Adrenal gland (tissue), 12 donors: ENCODE measurements around the gene HEXIM1. TPM values are rescaled to one million over a fixed set of nuclear protein-coding genes. Genes with fewer than 3 reads are reported as not detected.
A peak's percentile ranks its signal among the peaks of the same experiment; 100 is the strongest.

ENCODE experiments used
- DNase-seq, 7 donors: peaks; one replicate each; pipeline ENCODE4 v3.0.0-alpha.2; 2019 to 2020
- H3K27ac ChIP-seq, 5 donors: fragments of 200-600 bp; sonication (generic) in 4 of 5; 1 replicate in 3 of 5; 2 replicates in 2 of 5; pipeline versions ENCODE4 v1.5.1 to v1.8.0; 2016 to 2020; ENCODE audit warnings: mild to moderate bottlenecking in 1 of 5
- H3K27me3 ChIP-seq: fragments of 200-600 bp; 2 replicates; pipeline ENCODE4 v1.8.0; 2021
- H3K36me3 ChIP-seq, 2 donors: fragments of 200-600 bp; replicated peaks in 1 of 2; 1 replicate in 1 of 2; 2 replicates in 1 of 2; pipeline versions ENCODE4 v1.5.1 to v1.8.0; 2018 to 2022
- H3K4me1 ChIP-seq, 2 donors: fragments of 200-600 bp; replicated peaks in 1 of 2; 1 replicate in 1 of 2; 2 replicates in 1 of 2; pipeline versions ENCODE4 v1.5.1 to v1.8.0; 2018 to 2021
- H3K4me3 ChIP-seq, 4 donors: fragments of 200-600 bp; sonication (generic) in 3 of 4; one replicate each; pipeline ENCODE4 v1.5.1; 2016 to 2018
- H3K9me3 ChIP-seq, 3 donors: fragments of 200-600 bp; sonication (generic) in 1 of 3; replicated peaks in 1 of 3; 1 replicate in 2 of 3; 2 replicates in 1 of 3; pipeline versions ENCODE4 v1.5.1 to v1.8.0; 2016 to 2021
- POLR2A ChIP-seq, 2 donors: fragments of 450-650 bp; IDR thresholded peaks; one replicate each; pipeline ENCODE4 v1.6.1; 2017; ENCODE audit warnings: antibody characterized with exemption in 2 of 2, mild to moderate bottlenecking in 2 of 2, moderate library complexity in 1 of 2
- WGBS, 4 donors: extraction: QIAGEN DNeasy Blood & Tissue Kit in 2 of 4; methylation state at CpG; one replicate each; pipeline versions ENCODE4 v1.1.5 to v1.1.7; 2013 to 2017; 5-methylcytosine and 5-hydroxymethylcytosine counted together
- intact Hi-C, 2 donors: fragments of 100-400 bp; cut with DNase I; formaldehyde crosslinking; loops; one replicate each; pipeline versions ENCODE4 v1.14.1 to v1.15.0; 2022 to 2023
- polyA plus RNA-seq, 3 donors: library from polyadenylated mRNA; stranded (reverse); fragments of 200-250 nt in 2 of 3; fragments of 350-450 nt in 1 of 3; fragmentation: Illumina TruSeq in 1 of 3; extraction: RNeasy Lipid Tissue Mini Kit (QIAGEN cat#74804) in 1 of 3; gene quantifications; one replicate each; pipeline ENCODE4 v1.2.3, GENCODE V29; 2013 to 2014
- total RNA-seq, 9 donors: library from RNA; depleted of rRNA in 4 of 9; stranded (reverse); fragments of >200 nt in 4 of 9; fragments of 120-200 nt in 1 of 9; fragmentation: NEBNext Ultra II Directional in 1 of 9; extraction: Animal tissue kit (Norgen Biotek cat#: 25700) in 1 of 9; gene quantifications; one replicate each; pipeline versions ENCODE4 v1.1.0 to v1.2.4, GENCODE V29; 2013 to 2023
- TF ChIP-seq, protein P1 (sequence below), 6 experiments: fragments of 450-650 bp in 4 of 6; fragments of 200-600 bp in 2 of 6; sonication (generic) in 1 of 6; IDR thresholded peaks; 1 replicate in 5 of 6; 2 replicates in 1 of 6; pipeline versions ENCODE4 v1.5.1 to v1.8.0; 2016 to 2021; ENCODE audit warnings: antibody characterized with exemption in 6 of 6, mild to moderate bottlenecking in 2 of 6, moderate library complexity in 1 of 6
- donor health status: healthy with polysubstance abuse.
- donor health status: Bipolar disorder and iron deficiency.
- donor health status: DM: yes; HTN: yes; CAD: no.
- donor health status: DM: no; HTN: no; CAD: no.
- donor health status: DM: no; HTN: no; CAD: no.
- donor health status: DM: yes; HTN: yes; CAD: no.

The HEXIM1 gene
- total and polyA plus RNA-seq, 12 donors = 19.4 to 159 (median 30.9) TPM

DNA sequence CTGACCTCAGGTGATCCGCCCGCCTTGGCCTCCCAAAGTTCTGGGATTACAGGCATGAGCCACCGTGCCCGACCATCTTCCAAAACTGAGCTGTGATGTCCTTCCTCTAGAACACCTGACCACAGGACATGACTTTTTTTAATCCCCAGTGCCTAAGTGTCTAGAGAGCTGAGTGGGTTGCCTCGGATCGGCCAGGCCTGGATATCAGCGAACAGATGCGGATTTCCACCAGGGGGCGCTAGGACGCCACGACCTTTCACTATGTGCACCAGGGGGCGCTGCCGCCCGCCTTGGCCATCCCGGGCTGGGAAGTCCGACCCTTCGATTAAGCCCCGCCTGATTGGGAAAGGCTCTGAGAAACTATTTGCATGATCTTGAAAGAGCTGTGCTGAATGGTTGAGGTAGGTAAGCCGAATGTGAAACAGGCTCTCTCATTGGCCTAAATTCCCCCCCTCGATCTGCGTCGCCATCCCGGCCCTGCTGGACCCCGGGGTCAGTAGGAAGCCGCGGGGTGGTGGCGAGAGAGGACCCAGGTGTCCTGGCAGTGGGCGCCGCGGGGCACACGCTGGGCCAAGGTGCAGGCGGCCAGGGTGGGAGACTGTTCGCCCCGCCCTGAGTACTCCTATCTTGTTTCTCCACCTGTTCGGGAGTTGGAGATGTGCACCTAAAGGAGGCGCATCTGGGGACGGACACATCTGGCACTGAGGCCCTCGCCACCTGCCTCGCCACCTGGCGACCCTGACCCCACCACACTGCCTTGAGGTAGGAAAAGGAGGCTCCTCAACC is 12.9 kb upstream of the HEXIM1 start, which contains the start of gene ACBD4:
Gene ACBD4, plus strand, starts transcription at position 496 of the 786 bp plus-strand sequence. CDS start 458 bp downstream, outside the sequence.
- Histone ChIP-seq H3K4me1 (peaks cover 19 to 33% of the 10 kb centered on the region in 2 donors), H3K4me3 (peak within 1 kb of the TSS in 2 of 4 donors; percentile 73 to 86), H3K27ac (peak within 1 kb of the TSS in 4 of 5 donors; percentile 29 to 87 (median 75)), H3K9me3 (no peaks in the 10 kb centered on the region), H3K36me3 (peaks cover 0 to 6% of the 10 kb centered on the region in 2 donors), H3K27me3 (no peaks in the 10 kb centered on the region)
- DNase-seq = peak; percentile 95 to 99 (median 97)
- 5 to 14% (median 6%) methylated on average over 13 to 40 of the region's 40 CpGs for WGBS, 4 donors
- peak; percentile 22 to 42 for TF ChIP-seq POLR2A (IDR thresholded peaks at IDR 0.05)
- TF ChIP-seq, protein P1, sequence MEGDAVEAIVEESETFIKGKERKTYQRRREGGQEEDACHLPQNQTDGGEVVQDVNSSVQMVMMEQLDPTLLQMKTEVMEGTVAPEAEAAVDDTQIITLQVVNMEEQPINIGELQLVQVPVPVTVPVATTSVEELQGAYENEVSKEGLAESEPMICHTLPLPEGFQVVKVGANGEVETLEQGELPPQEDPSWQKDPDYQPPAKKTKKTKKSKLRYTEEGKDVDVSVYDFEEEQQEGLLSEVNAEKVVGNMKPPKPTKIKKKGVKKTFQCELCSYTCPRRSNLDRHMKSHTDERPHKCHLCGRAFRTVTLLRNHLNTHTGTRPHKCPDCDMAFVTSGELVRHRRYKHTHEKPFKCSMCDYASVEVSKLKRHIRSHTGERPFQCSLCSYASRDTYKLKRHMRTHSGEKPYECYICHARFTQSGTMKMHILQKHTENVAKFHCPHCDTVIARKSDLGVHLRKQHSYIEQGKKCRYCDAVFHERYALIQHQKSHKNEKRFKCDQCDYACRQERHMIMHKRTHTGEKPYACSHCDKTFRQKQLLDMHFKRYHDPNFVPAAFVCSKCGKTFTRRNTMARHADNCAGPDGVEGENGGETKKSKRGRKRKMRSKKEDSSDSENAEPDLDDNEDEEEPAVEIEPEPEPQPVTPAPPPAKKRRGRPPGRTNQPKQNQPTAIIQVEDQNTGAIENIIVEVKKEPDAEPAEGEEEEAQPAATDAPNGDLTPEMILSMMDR (IDR thresholded peaks at IDR 0.05) = peak; percentile 100
- intact Hi-C loops = loop anchor here (5.0 to 10.0 kb wide), 2 partner anchors 62 to 361 kb away; no protein-coding TSS in a partner anchor

DNA sequence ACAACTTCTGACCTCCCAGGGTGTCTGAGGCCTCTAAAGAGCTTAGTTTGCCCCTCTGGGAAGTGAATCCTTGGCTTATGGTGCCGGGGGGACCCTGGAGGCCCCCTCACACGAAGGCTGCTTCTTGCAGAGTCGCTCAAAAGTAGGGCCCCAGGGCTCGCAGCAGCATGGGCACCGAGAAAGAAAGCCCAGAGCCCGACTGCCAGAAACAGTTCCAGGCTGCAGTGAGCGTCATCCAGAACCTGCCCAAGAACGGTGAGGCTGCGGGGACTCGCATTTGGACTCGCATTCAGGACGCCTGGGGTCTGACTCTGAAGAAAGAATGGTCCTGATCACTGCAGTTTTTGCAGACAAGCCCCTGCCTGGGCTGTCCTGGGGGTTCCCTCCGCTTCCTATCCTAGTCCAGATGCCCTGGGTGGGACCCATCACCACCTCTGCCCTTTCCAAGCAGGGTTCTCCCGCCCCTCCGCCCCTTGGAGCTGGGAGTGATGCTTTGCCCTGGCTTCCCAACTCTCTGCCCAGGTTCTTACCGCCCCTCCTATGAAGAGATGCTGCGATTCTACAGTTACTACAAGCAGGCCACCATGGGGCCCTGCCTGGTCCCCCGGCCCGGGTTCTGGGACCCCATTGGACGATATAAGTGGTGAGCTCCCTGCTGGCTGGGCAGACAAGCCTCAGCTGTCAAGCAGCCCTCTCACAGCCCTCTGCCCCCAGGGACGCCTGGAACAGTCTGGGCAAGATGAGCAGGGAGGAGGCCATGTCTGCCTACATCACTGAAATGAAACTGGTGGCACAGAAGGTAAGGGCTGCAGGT is 12.1 kb upstream of the HEXIM1 start:
- 37 to 81% (median 53%) methylated on average over 4 to 21 of the region's 21 CpGs for WGBS, 4 donors
- H3K27me3 ChIP-seq = no peaks in the 10 kb centered on the region
- peak in 1 of 7 donors; percentile 43 for DNase-seq
- no peak for TF ChIP-seq POLR2A (IDR thresholded peaks at IDR 0.05)
- TF ChIP-seq, protein P1 (IDR thresholded peaks at IDR 0.05) = no peak
- peak overlapping the region in 3 of 5 donors; percentile 70 to 87 (median 80) for H3K27ac ChIP-seq
- H3K4me1 ChIP-seq = peaks cover 13 to 25% of the 10 kb centered on the region in 2 donors
- intact Hi-C loops = loop anchor here (5.0 to 10.0 kb wide), 2 partner anchors 61 to 361 kb away; no protein-coding TSS in a partner anchor
- peaks cover 0 to 6% of the 10 kb centered on the region in 2 donors for H3K36me3 ChIP-seq
- H3K4me3 ChIP-seq = peak overlapping the region in 2 of 4 donors; percentile 73 to 86
- no peaks in the 10 kb centered on the region for H3K9me3 ChIP-seq

DNA sequence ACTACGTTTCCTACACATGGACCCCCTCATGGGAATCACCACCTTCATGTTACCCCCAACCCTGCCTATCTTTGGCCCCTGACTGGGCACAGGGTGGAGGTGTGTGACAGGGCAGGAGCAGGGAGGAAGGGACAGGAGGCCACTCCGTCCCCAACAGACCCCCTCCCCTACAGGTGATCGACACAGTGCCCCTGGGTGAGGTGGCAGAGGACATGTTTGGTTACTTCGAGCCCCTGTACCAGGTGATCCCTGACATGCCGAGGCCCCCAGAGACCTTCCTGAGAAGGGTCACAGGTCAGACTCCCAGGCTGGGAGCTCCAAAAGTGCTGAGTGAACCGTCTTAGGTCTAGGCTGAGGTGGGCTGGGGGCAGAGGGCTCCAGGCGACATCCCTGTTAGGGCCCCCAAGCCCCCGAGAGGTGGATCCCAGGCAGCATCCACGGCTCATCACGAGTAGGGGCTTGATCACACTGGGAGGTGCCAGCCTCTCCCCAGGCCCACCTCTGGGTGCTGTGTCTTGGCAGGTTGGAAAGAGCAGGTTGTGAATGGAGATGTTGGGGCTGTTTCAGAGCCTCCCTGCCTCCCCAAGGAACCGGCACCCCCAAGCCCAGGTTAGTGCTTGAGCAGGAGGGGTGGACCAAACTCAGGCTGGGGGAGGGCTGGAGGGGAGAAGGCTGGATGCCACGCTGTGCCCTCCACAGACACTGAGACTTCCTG is 11.3 kb upstream of the HEXIM1 start:
- H3K4me3 ChIP-seq = no peak overlapping the region
- peaks cover 0 to 6% of the 10 kb centered on the region in 2 donors for H3K36me3 ChIP-seq
- no peaks in the 10 kb centered on the region for H3K9me3 ChIP-seq
- WGBS, 4 donors = 79 to 91% (median 86%) methylated on average over 5 to 12 of the region's 12 CpGs
- DNase-seq = no peak
- no peaks in the 10 kb centered on the region for H3K27me3 ChIP-seq
- TF ChIP-seq, protein P1 (IDR thresholded peaks at IDR 0.05) = no peak
- no peak for TF ChIP-seq POLR2A (IDR thresholded peaks at IDR 0.05)
- no peak overlapping the region for H3K27ac ChIP-seq
- intact Hi-C loops = loop anchor here (5.0 to 10.0 kb wide), 2 partner anchors 60 to 362 kb away; no protein-coding TSS in a partner anchor
- H3K4me1 ChIP-seq = peaks cover 8 to 18% of the 10 kb centered on the region in 2 donors
